NCI-H2107 treated with DMSO at 0.1 percent for 48 hours (cell line): ENCODE results near the gene VPS37C.

ENCODE experiments used
- DNase-seq: peaks from one replicate; lab custom pipeline; 2025; ENCODE audit not compliant: unreplicated experiment; lab: John Stamatoyannopoulos, UW

Gene VPS37C

DNA sequence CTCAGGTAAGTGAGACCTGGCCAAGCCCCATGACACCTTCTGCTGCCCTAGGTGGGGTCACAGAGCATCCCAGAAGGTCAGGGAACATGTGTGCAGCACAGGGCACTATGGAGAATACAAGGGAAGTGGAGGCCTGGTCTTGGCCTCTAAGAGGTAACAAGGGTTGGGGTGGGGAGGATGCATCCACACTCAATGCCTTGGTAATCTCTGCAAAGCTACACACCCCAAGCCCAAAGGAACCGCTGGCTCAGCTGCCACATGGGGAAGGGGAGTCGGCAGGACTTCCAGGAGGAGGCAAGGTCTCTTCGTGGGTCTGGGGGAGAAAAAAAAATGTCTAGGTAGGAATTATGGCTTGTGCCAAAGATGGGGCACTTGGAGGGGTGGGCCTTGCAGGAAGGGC, 41.7 kb downstream of the VPS37C start:
- no peak for DNase-seq

DNA sequence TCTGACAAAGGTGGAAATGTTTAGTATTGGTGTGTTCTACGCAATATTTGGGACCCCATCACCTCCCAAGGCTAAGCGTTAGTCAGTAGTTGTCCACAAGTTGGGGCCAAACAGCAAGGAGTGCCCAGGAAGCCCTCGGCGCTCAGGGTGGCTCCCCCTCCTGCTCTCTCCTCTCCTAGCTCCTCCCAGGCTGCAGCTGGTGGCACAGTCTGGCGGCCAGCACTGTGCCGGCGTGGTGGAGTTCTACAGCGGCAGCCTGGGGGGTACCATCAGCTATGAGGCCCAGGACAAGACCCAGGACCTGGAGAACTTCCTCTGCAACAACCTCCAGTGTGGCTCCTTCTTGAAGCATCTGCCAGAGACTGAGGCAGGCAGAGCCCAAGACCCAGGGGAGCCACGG, 42.2 kb downstream of the VPS37C start:
- no peak for DNase-seq

DNA sequence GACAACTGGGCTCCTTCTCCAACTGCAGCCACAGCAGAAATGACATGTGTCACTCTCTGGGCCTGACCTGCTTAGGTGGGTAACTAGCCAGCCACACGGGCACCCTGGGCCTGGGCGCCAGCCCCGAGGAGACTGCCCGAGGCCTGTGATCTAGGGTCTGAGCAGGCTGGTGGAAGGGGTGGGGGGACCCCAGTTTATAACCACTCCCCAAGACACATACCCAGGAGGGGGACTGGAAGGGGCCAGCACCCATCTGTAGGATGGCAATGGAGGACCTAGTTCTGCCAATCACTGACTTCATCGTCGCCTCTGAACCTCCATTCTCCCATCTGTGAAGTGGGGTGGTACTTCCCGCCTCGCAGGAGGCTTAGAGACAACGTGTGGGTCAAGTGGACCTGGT, 42.8 kb downstream of the VPS37C start:
- no peak for DNase-seq

DNA sequence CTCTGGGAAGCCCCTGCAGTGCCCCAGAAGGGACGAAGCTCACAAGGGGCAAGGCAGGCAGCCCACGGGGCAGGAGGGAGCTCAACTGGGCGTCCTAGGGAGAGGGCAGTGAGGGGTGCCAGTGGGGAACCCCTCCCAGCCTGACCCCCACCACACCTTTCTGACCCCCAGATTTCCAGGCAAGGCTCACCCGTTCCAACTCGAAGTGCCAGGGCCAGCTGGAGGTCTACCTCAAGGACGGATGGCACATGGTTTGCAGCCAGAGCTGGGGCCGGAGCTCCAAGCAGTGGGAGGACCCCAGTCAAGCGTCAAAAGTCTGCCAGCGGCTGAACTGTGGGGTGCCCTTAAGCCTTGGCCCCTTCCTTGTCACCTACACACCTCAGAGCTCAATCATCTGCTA, 43.2 kb downstream of the VPS37C start:
- DNase-seq, result no peak

DNA sequence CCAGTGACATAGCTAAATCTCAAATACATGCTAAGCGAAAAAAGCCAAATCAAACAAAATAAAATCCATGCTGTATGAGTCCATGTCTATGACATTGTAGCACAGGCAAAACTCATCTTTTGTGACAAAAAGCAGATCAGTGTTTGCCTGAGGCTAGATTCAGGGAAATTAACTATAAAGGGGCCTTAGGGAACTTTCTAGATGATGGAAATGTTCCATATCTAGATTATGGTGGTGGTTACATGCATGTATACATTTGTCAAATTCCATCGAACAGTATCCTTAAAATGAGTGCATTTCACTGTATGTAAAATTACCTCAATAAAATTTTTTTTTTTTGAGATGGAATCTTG, 44.1 kb downstream of the VPS37C start:
- no peak for DNase-seq

DNA sequence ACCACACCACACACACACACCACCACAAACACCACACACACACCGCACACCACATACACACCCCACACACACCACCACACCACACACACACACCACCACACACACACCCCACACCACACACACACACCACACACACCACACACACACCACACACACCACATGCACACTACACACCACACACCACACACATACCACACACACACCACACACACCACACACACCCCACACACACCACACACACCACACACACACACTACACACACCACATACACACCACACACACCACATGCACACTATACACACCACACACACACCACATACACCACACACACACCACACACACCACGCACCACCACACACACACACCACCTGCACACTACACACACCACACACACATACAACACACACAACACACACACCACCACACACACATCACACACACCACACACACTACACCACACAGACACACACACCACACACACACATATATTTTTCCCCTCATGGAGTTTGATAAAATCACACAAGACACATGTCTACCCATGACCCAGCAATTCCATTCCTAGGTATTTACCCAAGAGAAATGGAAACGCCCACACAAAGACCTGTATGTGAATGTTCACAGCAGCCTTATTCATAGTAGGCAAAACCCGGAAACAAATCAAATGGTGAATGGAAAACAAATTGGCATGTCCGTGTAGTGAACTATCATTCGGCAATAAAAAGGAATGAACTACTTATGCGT, 44.6 kb downstream of the VPS37C start:
- no peak for DNase-seq

DNA sequence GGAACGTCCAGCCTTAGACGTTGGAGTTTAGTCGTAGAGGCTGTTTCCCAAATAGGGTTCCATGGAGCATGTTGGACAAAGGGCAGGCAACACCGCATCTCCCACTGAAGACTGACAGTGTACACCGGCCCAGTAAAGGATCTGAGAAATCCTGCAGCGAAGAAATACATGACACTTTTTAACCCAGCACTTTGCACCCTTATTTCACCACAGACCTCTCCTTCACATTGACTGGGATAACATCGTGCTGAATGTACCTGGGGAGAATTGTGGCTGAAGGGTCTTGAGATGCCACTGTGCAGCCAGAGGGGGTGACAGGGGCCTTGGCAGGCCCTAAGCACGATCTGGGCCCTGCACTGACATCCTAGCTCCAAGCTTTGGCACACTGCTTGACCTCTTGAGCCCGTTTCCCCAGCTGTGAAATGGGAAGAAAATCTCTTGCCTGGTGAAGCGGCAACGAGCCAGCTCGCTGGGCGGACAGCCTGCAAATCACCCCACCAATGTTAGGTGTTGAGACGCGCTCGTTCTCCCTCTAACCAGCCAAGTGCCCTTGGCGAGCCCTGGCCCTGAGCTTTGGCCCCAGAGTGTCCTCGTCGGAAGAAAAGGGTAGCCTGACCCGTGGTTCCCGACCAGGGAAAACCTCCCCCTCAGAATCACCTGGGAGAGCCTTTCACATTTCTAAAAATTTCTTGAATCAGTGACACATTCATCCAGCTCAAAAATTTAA, 45.6 kb downstream of the VPS37C start:
- no peak for DNase-seq

DNA sequence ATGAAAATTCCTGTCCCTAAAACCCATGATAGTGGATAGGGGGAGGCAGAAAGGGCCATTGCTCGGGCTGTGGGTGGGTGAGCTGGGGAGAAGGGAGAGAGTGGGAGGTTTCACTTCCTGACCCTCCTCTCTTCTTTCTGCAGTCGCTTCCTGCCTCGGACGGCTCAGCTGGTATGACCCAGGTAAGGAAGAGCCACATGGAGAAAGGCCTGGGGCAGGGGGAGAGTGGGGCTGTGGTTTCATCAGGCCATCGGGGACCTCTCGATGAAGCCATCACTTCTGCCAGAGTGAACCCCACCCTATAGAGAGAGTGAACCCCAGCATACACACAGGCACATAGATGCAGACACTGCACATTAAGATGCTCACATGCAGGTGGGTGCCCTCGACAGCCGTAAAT, 46.3 kb downstream of the VPS37C start:
- DNase-seq, result no peak

DNA sequence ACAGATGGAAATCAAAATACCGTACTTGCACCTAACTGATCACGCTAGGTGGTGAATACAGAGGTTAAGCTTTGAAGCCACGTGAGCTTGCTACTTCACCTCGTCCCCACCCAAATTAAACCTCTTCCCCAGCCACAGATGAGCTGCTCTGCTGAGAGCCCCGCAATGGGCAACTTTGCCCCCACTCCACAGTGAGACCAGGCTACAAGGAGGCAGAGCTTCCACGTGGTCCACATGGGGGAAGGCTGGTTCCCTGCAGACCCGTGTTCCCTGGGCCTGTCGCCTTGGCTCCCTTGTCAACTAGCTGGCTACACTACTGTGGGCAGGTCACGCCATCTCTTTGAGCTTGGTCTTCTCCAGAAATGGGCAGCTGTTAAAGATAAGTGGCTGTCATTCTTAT, 48.0 kb downstream of the VPS37C start:
- no peak for DNase-seq

DNA sequence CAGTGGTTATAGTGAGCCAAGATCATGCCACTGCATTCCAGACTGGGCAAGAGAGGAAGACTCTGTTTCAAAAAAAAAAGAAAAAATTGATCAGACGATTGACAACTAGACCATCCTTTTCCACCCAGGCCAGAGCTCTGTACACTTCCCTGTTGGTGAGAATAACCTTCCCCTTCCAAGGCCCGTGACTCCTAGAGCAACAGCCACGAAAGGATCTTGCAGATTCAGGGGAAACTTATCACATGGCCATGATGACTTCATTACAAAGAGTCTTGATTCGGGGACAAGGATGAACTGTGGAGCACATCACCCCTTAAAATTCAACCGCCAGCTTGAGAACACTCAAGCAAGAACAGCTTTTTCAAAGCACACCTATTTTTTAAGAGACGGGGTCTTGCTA, 48.7 kb downstream of the VPS37C start:
- no peak for DNase-seq

DNA sequence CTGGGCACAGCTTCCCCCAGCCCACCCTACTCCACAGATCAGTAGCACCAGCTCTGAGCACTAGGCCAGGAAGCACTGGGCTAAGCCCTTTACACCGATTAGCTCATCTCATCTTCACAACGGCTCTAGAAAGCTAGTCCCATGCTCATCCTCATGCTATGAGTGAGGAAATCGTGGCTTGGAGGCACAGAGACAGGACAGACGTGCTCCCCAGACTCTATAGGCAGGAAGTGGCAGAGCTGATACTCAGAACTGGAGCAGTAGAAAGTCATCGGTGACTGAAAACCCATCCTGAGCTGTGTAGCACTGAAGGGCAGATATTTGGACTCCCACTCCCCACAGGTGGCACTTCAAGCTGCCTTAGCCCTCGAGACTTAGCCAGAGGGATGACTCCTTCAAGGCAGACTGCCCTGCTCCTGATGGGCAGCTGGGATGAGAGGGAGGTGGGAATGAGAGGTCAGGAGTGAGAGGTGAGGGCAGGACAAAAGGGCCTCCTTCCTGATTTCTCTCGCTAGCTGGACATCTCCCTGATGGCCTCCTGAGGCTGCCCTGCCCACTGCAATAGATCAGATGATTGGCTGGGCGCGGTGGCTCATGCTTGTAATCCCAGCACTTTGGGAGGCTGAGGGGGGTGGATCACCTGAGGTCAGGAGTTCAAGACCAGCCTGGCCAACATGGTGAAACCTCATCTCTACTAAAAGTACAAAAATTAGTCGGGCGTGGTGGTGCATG, 49.3 kb downstream of the VPS37C start:
- DNase-seq, result no peak

DNA sequence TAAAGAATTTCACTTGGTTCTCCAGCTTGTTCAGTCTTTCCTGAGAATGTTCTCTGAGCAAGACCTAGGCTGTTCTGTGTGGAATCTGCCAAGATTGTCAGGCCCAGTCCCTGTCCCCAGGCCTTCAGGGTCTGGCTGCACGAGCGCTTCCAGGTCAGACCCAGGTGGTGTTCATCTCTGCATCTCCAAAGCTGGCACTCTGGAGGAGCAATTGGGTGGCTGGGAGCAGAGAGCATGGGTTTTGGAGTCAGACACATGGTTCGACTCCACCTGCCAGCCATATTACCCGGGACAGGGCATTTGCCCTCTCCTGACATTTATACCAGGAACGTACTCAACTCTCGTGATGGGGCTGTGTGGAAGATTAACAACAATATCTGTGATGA, 50.2 kb downstream of the VPS37C start:
- DNase-seq, result no peak

DNA sequence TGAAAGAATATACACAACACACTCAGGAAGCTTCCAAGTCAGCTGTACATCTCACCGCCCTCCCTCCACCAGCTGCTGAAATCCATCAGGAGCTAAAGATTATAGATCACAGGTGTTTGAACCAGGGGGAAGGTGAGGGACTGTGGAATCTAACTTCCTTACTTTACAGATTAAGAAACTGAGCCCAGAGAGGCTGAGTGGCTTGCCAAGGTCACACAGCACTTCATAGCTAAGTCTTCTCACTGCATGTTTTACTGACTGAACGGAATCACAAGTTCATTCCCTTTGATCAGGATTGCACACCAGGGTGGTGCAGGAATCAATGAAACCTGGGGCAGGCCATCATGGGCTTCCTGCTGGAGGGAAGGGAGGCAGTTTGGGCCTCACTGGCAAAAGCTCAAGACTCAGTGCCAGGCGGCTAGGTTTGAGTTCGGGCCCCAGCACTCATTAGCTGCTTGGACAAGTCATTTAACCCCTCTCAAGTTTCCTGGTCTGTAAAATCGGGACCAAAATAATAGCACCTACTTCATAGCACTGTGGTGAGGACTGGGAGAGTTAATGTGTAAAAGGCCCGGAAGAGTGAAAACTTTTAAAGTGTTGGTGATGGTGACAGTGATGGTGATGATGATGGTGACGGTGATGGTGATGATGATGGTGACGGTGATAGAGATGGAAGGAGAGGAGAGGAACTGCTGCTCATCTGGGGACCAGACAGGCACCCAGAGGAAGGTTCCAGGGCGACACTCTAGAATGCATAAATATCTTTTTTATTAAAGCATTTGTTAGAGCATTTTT, 50.8 kb downstream of the VPS37C start:
- DNase-seq, result no peak

DNA sequence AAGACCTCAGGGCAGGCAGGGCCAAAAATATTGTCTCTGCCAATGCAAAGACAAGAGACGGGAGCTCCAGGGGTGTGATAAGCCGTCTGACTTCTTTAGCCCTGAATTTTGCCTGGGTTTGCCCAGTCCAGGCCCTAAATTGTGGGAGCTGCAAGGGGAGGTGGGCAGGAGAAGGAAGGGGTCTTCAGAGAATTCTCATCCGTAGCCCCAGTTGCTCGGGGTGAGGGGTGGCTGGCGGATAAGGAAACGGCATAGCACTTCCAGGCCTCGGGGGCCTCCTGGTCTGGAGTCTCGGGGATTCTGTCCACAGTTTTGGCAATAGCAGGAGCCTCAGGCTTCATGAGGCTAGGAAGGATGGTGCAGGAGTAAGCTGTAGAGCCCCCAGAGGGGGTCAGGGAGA, 51.6 kb downstream of the VPS37C start:
- no peak for DNase-seq

DNA sequence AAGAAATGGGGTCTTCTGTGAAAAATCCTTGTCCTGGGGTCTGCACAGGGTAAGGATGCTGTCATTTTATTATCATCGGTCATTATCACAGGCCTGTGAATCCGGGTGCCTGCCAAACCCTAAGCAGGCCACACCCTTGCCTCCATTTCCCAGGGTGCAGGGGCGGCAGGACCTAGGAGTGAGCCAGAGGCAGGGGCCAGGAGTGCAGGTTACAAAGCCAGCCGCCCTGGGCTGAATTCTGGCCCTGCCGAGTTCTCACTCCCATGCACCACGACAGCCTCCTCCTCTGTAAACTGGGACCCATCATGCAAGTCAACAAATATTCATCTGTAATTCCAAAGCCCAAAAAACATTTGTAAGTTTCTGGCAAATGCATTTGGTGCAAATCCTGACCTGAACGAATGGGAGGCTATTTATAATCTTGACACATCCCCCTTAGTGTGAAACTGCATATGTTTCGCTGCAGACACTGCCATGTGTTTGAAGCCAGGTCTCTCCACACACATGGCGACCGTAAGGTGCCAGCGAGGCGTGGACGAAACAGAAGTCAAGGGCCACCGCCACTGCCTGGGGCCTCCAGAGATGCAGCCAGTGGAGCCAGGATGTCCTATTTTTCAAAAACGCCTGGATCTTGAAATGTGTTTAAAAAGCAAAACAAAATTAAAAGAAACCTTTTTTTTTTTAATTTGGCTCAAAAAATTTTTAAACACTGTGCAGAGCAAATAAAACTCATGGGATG, 52.2 kb downstream of the VPS37C start:
- no peak for DNase-seq

DNA sequence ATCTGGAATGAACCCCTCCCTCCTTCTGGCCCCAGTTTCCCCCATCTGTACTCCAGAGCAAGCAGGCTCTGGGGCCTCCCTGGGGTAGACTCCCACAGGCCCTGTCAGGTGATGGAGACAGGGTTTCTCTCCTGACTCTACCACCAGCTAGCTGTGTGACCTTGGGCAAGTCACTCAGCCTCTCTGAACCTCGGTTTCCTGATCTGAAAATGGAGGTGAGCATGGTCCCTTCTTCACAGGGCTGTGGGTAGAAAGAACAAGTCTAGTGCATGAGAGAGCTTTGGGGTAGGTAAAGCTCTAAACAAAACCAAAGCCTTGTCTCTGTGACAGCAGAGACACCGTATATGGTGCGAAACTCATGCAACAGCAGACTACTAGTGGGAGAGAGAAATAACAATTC, 53.3 kb downstream of the VPS37C start:
- DNase-seq, result no peak

DNA sequence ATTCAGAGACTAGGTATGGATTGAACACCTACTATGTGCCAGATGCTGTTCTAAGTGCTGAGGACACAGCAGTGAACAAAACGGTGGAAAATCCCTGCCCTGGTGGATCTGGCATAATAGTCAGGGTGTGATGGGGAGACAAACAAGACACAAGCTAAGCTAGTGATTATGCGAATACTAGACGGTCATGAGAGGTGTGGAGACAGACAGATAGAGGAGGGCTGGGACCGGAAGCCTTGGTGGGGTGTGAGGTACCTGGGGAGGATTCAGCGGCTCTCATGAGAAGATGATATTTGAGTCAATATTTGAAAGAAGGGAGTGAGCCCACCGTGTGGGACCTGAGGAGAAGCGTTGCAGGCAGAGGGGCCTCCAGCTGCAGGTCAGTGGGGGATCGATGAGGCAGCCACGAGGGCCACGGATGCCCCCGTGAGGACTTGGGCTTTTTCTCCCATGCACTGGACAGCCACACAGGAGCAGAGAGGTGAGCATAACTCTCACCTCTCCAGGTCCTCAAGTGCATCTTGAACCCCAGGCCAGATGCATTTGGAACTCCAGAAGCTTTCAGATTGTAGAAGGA, 54.2 kb downstream of the VPS37C start:
- no peak for DNase-seq

DNA sequence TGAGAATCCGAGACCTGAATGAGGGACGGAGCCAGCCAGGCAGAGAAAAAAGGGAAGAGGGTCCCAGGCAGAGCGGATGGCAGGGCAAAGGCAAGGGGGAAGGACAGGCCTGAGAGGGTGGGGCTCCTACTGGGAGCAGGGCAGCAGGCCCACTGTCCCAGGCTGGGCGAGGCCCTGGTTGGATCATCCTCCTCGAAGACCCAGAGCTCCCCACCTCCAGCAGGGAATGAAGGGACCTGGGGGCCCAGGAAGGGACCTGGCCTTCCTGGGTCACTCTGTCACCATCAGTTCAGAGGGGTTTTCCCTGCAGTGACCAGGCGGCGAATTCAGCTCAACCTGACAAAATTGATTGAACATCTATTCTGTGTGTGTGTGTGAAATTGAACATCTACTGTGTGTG, 54.9 kb downstream of the VPS37C start:
- DNase-seq, result no peak

DNA sequence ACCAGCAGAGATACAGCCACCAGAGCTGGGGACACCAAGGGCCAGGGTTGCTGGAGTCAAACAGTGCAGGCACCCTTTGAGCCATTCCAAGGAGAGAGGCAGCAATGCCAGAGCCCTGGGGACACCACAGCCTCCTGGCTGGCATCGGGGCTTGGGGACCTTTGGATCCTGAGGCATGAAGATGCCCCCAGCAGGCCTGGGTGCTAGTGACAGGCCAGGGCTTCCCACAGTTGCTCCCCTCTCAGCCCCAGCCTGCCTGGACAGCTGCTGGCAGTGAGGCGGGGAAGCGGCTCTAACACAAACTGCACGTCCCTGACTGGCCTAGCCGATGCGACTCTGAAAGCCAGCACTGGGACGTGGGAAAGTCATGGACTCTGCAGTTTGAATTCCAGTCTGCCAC, 56.3 kb downstream of the VPS37C start:
- DNase-seq, result no peak

DNA sequence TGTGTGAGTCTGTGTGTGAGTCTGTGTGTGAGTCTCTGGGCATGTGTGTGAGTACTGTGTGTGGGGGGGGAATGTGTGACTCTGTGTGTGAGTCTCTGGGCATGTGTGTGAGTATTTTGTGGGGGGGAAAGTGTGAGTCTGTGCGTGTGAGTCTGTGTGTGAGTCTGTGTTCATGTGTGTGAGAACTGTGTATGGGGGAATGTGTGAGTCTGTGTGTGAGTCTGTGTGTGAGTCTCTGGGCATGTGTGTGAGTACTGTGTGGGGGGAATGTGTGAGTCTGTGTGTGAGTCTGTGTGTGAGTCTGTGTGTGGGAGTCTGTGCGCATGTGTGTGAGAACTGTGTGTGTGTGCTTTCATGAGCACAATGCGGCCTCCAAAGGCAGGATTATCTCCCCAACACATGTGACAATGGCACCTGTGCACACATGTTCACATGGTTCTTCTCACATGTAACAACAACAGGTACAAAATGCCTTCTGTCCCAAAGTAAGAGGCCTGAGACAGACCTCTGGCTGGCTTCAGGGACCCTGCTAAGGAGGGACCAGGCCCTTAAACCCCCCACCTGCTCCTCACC, 57.3 kb downstream of the VPS37C start:
- DNase-seq, result no peak
